GM12892 (cell line): ENCODE data around the gene SAYSD1.

Experiments used
- POLR2A ChIP-seq: IDR thresholded peaks from 2 replicates; pipeline ENCODE4 v1.6.1; 2011; ENCODE audit warnings: low read depth, low read length, control low read depth
- POLR2AphosphoS5 ChIP-seq: IDR thresholded peaks from 2 replicates; pipeline ENCODE4 v1.6.1; 2011; ENCODE audit warnings: low read depth, low read length, control low read depth

- TF ChIP-seq POLR2AphosphoS5 (no peak), POLR2A (no peak)
Measured at GRCh38 chr6:39104528-39104927, 10.5 kb downstream of the SAYSD1 start.
